ENCODE results near the gene GAS7.
"Not testable (repeated sequence)": the region's sequence is repeated elsewhere in the genome, so short reads cannot be mapped to it uniquely, and the experiment has no call there.

The GAS7 gene

DNA sequence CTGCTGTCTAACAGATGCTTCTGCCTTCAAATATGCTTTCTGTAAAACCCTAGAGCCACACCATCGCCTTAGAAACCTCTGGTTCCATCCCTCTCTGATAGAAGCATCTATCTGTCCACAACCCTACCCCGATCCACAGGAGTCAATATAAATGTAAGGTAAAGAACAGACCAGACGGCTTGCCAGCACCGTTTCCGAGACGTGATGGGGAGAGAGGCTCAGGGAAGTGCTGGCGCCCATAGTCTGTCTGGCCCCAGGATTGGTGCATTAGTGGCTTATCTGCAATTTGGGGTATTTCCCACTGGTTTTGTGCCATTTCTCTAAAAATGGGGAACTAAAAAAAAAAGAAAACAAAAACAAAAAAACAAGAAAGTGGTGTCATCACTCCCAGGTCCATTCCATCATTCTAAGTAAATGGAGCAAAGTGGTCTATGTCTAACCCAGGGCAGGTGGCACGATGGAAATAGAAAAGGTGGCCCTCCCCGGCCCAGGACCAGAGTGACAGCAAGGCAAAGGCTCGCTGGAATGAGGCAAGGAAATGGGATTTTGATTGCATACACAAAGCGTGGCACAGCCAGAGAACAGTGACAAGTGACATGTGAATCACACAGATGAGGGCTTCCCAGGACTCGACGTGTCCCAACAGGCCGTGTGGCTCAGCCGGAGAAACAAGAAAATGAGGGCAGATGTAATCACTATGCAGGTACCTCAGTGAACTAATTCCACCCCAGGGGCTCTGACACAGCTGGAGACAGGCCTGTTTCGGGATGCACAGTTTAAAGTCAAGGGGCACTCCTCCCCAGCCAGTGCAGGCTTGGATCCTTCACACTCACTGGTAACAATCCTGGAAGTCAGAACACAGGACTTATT, 125.6 kb downstream of the GAS7 start:
- no peak for DNase-seq (ENCODE audit: low spot score)

DNA sequence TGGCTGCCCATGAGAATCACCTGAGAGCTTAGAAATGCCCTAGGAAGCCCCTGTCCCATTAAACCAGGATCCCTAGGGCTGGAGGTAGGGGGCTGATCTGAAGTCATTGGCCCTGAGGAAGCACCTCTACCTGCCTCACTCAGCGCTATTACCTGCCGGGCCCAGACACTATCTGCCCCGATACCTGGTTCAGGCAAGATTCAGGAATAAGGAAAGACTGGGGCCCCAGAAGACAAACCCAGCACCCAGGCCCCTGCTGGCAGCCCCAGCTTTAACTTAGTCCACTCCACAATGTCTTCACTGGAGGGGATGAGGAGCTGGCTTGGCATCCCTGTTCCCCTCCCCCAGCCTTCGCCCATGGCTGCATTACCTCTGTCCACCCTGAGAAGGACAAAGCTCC, 126.3 kb downstream of the GAS7 start:
- no peak for DNase-seq (ENCODE audit: low spot score)

DNA sequence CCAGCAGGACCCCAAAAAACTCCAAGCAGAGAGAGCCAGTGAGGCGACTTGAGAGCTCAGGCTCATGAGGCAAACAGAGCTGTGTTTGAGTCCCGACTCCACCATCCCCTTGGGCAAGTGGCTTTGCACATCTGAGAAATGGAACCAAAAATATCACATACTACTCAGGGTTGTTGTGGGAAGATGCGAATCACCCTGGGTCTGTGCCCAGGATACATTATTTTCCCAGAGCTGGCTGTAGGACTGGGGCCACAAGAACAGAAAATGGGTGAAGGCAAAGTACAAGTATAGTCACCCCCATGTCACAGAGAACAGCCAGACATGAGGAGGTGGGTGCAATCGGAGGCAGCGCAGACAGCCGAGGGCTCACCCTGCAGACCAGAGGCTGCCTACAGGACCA, 127.3 kb downstream of the GAS7 start:
- DNase-seq (ENCODE audit: low spot score), result no peak

DNA sequence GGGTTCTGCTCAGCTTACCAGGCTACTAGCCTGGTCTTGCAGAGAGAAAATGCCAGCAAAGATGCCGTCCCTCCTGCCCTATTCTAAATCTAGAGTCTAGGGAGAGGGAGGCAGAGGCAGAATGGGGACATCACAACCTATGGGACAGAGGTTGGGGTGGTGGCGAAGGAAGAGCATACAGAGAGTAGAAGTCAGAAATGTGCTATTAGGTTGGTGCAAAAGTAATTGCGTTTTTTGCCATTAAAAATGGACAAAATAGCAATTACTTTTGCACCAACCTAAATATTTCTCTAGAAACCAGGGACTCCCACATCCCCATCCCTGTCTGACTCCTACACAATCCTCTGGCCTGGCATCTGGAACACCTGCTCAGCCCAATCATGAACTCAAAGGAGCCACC, 127.7 kb downstream of the GAS7 start:
- DNase-seq (ENCODE audit: low spot score), result no peak

DNA sequence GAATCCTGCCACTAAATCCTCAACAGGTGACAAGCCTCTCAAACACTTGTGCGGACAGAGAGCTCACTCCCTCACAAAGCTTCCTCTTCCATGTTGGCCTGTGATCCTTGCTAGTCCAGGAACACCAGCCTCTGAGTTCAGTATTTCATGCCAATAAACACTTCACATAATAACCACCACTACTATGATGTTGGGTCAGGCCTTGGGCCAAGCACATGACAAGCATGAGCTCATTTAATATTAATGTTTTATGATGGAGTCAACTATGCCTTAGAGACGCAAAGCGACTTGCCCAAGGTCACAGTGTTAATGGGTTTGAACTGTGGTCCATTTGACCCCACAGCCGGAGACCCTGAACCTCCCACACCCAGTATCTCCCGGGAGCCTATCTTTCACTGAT, 129.1 kb downstream of the GAS7 start:
- no peak for DNase-seq (ENCODE audit: low spot score)

DNA sequence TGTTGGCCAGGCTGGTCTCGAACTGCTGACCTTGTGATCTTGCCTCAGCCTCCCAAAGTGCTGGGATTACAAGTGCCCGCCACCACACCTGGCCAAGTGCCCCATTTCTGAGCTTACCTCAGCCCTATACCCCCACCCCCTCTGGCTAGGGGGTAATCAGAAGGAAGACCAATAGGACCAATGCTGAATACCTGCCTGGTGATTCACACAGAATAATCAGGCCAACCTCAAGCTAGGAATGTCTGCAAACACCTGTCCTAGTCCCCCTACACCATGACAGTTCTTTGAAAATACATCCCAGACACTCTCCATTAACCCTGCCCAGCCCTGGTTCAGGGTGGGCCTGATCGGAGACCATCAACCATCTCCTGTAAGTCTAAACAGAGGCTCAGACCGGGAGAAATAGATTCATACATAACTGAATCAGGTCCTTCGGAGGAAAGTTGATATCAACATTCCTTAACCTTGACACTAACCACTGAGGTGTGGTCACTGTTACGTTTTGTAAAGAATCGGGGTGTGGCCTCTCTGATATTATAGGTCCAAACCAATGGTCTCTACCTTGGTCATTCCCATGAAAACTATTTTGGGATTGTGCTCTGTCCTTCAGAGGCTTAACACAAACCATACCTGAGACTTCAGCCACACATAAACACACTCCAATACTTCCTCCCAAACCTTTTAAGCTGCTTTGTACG, 130.8 kb downstream of the GAS7 start:
- DNase-seq (ENCODE audit: low spot score), result peak; percentile 26

DNA sequence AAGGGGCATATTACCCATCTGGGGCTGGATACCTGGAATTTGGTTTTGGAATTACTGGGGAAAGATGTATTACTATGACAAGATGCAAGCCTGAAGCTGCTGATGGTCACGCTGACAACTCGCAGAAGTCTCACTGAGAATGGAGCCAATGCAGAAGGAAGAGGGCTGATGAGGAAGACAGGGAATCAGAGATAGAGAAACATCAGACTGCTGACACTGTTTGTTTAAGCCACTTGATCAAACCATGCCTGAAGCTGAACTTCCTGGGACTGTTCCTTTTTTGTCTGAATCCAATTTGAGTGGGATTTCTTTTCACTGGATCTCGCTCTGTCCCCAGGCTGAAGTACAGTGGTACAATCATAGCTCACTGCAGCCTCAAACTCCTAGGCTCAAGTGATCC, 133.9 kb downstream of the GAS7 start:
- DNase-seq (ENCODE audit: low spot score), result peak; percentile 26

DNA sequence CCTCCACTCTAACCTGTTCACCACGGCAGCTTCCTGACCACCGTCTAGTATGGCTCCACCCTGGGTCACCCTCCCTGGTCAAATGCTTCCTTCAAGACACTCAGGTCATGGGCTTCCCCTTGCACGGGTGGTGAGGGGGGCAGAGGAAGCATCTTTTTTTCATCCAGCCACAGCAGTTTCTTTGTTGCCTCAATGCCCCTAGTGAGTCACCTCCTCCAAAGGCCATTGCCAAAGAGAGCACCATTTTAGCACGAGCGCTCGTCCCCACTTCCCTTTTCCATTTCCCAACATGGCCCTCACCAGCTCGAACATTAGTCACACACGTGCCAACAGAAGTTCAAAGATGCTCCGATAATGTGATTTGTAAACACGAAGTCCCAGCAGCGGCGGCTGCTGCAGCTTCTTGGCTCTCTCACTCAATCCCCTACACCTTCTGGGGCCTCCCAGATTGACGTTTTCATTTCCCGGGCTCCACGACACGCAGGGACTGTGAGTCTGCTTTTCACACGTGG, 134.6 kb downstream of the GAS7 start:
- DNase-seq (ENCODE audit: low spot score), result no peak

DNA sequence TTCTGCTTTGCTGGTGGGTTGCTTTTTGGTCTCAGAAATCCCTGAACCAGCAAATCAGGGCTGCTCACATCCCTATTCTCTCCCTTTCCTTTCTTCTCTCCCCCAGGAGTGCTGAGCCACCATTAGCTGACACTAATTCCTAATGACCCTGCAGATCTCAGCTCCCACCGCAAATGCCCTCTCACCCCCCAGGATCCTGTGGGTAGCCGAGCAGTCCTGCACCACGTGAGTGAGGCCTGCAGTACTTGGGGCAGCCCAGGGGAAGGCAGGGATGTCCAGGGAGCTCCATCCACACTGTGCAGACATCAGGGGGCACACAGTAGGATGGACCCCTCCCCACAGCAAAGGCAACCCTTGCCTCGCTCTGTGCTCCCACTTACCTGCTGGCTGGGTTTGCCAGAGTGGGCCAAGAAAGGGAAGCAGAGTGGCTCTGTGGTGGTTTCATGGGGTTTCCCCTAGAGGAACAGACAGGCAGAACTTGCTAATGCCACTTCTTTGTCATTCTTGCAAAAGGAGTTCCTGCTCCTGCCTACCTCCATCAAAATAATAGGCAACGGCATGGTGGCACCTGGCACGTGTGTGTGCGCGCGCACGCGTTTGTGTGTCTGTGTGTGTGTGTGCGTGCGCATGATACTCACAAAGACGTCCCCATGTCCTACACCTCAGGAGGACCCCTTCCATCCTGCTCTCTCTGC, 135.6 kb downstream of the GAS7 start:
- peak; percentile 61 for DNase-seq (ENCODE audit: low spot score)

DNA sequence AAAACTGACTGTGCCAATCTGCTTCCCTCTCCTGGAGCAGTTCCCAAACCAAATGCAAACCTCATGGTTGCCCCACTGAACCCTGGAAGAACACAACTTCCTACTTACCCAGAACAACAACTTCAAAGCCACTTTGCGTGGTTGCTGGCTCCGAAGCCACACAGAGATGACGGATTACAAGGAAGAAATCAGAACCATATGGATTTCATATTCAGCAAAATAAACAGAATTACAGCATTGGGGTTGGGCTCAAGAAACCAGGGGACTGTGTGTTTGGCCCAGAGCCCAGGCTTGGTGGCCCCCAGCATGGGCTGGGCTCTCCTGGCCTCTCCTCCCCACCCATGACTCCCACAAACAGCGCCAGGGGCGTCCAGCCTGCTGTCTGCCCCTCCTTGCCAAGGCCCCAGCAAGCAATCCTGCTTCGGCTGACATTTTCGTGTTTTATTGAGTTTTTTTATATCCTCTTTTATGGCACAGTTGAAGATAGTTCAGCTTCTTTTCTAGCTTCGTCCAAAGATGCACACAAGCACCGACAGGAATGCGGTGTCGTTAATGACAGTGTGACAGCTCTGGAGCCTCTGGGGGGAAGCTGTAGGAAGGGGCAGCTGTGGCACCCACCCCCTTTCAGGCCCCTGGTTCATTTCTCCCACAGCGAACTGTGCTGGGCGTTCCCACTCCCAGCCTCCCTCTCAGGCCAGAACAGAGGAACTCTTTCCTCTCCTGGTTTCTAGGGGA, 137.1 kb downstream of the GAS7 start:
- peak; percentile 85 for DNase-seq (ENCODE audit: low spot score)

DNA sequence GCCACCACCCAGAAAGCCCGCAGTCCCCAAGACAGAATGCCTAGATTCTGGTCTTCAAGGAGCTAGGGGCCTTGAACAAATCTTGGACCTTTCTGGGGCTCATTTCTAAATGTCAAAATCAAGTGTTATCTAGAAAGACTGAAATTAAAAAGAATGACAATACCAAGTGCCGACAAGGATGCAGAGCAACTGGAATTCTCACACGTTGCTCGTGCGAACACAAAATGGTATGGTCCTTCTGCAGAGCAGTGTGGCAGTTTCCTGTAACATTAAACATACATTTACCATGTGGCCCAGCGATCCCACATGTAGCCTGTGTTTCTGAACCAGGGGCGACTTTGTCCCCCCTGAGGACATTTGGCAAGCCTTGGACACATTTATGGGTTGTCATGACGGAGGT, 137.9 kb downstream of the GAS7 start:
- DNase-seq (ENCODE audit: low spot score), result peak; percentile 41

DNA sequence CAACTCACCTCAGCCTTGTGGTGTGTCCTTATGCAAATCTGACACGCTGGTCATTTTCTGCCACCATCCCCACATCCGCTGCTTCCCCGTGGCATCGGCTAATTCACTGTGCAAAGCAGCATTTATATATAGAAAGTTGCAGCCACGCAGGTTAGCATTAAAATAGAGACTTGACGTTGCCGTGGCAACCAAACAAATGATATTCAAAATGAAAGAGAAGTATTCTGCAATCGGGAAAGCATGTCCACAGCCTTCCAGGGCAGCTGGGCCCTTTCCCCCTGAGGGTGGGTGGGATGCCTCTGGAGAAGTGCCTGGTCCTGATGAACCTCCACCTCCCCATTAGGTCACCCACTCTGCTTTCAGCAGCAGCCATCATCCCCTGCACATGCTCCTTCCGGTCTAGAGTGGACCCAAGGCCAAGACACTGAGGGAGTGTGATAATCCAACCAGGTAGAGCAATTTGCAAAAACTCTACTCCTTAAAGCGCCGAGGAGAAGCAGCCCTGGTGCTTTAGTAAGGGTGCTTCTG, 138.7 kb downstream of the GAS7 start:
- peak; percentile 83 for DNase-seq (ENCODE audit: low spot score)

DNA sequence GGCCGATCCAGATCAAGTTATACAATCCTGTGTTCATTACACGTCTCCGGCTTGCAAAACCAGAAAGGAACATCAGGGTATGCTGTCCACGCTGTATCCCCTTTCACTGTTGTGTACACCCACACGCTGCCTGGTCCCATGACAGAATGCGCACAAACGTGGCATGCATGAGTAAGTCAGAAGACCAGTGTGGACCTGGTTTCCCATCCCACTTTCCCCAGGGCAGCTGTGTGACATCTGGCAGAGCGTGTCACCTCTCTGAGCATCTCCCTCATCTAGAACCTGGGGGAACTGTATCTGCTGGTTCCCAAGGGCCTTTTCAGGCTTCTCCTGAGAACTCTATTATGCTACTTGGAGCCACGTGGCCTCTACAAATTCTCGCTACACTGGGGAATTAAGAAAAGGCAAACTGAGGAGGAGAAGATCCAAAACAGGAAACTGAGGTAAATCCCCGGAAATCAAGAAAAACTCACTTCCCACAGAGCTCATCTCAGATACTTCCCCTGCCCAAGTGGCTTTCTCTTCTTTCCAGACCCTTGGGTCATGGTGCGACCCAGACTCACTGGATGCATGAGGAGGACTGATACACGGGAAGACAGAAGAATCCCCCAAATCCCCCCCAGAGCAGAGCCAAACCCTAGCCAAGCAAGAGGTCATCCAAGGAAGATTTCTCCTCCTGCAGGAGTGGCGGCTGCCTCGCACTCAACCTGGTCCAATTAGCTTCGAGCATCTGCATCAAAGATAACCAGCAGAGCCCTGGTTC, 139.3 kb downstream of the GAS7 start:
- no peak for DNase-seq (ENCODE audit: low spot score)

DNA sequence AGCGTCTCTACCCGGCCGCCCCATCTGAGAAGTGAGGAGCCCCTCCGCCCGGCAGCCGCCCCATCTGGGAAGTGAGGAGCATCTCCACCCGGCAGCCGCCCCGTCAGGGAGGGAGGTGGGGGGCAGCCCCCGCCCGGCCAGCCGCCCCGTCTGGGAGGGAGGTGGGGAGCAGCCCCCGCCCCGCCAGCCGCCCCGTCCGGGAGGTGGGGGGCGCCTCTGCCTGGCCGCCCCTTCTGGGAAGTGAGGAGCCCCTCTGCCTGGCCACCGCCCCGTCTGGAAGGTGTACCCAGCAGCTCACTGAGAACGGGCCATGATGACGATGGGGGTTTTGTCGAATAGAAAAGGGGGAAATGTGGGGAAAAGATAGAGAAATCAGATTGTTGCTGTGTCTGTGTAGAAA, 140.9 kb downstream of the GAS7 start:
- not testable (repeated sequence) for DNase-seq (ENCODE audit: low spot score)

DNA sequence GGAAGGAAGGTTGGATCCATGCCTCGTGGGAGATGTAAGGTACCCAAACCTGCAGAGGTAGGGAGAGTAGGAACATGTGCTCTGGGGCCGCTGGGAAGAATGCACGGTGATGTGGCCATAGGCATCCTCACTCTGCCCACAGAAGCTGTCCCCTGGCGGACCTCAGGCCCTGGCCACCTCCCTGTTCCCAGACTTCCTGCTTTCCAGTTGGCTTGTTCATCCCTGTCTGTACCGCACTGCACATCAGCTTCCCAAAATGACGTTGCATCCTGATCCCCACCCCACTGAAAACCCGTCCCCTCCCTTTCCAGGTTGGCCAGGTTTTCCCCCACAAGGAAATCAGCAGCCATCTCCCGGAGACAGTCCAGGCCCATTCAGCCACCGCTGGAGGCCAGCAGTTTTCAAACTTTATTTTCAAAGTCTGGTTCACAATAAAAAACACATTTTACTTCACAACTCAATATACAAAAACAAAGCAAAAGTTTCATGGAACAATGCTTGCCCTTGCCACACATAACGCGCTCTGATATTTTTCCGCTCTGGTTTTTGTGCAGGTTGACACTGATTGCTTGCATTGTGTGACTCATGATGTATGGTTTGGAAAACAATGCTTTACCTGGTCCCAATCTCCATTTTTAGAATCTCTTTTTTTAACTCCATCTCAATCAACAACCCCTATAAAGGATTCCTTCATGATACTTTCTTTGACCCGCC, 143.0 kb downstream of the GAS7 start:
- DNase-seq (ENCODE audit: low spot score), result no peak

DNA sequence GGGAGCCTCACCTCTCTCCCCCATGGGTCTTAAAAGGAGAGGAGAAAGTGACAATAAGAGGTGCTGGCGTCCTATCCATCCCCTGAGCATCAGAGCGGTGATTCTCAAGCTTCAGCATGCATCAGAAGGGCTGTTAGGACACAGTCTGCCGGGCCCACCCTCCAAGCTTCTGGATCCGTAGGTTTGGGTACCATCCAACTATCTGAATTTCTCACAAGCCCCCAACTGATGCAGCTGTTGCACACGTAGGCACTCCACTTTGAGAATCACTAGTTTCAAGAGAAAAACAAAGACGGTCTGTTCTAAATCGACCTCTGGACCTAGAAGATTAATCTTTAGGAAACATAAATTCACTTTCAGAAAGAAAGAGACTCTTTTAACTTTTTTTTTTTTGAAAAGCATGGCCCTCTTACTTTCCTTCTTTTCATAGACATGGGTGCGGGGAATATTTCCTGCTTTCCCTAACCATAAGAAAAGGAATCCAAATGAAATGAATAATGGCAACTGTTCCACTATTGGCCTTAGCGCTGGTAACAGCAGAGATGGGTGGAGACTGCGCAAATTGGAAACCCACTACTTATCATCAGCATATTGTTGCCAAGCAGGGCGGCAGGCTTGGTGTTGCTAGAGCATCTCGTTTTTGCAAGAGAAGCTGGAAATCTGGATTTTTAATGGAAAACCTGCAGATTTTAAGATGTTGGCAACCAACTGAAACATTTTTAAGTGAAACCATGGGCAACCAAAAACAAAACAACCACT, 144.4 kb downstream of the GAS7 start:
- no peak for DNase-seq (ENCODE audit: low spot score)

DNA sequence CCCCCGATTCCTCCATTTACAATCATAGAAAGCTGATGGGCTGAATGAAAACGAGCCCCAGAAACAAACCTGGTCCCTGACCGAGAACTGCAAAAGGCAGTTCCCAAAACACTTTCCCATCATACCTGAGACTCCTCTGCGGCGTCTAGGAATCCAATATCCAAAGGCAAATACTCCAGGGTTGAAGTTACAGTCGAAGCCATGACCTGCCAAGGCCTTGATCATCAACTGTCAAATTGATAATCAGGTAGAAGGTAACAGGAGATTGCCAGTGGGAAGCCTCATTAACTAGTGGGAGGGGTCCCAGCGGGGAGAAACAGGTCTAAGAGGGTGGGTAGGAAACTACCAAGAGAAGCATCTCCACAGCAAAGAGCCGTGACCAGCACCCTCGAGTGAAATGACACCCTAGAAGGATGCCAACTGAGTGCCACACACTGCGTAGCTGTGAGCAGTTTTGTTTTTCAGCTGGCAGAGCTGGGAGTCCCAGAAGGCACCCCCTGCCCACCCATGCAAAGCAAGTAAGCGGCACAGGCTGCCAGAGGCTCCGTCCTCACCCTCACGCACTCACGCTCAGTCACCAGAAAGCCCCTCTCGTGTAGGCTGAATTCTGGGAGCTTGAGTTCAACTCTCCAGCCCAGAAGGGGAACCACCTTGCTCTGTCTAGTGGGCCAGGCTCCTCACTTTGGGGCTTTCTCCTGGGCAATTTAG, 146.1 kb downstream of the GAS7 start:
- no peak for DNase-seq (ENCODE audit: low spot score)

DNA sequence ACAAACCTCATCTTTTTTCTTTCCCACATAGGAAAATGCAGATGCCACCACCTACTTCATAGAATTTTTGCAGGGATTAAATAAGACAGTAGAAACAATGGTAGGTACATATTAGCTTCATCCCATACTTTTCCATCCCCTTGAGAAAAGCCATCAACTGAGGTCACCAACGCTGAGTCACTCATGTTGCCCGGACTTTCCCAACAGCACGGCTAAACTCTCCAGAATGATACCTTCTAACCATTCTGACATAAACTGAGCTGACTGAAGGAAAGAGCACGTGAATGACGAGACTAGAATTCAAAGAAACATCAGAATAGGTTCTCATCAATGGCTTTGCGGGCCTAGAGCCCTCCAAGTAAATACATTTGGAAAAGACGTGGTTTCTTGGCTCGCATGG, 147.3 kb downstream of the GAS7 start:
- DNase-seq (ENCODE audit: low spot score), result no peak

DNA sequence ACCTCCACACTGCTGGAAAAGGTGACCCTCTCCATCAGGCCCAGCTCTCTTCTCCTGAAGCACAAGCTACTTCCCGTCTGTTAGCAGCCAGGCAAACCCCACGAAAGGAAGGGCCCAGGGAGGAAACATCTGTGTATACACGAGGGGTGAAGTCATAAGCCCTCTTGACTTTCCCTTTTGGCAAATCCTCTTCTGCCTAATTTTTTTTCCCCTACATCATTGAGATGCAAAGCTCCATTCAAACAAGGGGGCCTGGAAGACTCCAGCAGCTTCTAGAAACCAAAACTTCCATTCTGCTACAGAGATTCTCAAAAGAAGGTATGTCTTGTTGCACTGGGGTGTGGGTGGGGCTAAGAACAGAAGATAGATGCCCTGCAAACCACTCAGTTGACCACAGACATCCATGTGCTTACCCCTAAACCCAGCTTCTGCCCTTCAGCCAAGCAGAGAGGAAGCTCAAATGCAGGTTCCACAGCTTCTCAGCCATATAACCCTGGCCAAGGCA, 147.8 kb downstream of the GAS7 start:
- no peak for DNase-seq (ENCODE audit: low spot score)
